ENCODE results near the gene ANKS1B. TPM values are rescaled to one million over a fixed set of nuclear protein-coding genes. Genes with fewer than 3 reads are reported as not detected.

ANKS1B gene
- total and polyA plus RNA-seq, 2 of the 4 experiments (the other 2 are of a cell fraction) = 0.17 to 0.18 TPM

GRCh38 chr12:99648183-99648582 lies 336.6 kb downstream of the ANKS1B start:
- no peak overlapping the region for H3K14ac ChIP-seq (replicated peaks; ENCODE audit: low read depth, low read length)
- H2BK120ac ChIP-seq (ENCODE audit: low read depth, low read length) = no peak overlapping the region
- no peak overlapping the region for H2AK5ac ChIP-seq (ENCODE audit: low read depth, low read length)
- dilution Hi-C loops (cut with HindIII; ENCODE audit: low sequenced_read_pairs, unreplicated experiment) (no loop called here), intact Hi-C loops (cut with micrococcal nuclease) (no loop called here), in situ Hi-C loops (cut with MboI; ENCODE audit: low sequenced_read_pairs) (no loop called here)
- H3K27me3 ChIP-seq (ENCODE audit: control insufficient read depth, insufficient read depth, low read length) = no peaks in the 10 kb centered on the region
- no peak overlapping the region for H3K23ac ChIP-seq (ENCODE audit: low read depth, low read length)
- no peak overlapping the region for H2BK20ac ChIP-seq (ENCODE audit: low read depth, low read length)
- H2BK15ac ChIP-seq (ENCODE audit: low read depth, low read length) = no peak overlapping the region
- no peaks in the 10 kb centered on the region for H3K4me1 ChIP-seq (ENCODE audit: control insufficient read depth, insufficient read depth, low read length)
- no peaks in the 10 kb centered on the region for H3K9me1 ChIP-seq (ENCODE audit: insufficient read depth, low read length)
- ChIA-PET POLR2A (ENCODE audit: unreplicated experiment) (no interaction called here), CTCF (no interaction called here)
- DNase-seq (no peak), ATAC-seq (ENCODE audit: low read depth) (no peak)
- WGBS, 2 experiments (ENCODE audit: extremely low coverage in 2 of 2, insufficient read length in 1 of 2) = 76% methylated on average over 8 of the region's 14 CpGs; no CpG with 5 or more reads in 1 of the 2 experiments
- H4K20me1 ChIP-seq (ENCODE audit: insufficient read depth, low read length) = no peaks in the 10 kb centered on the region
- H2AFZ ChIP-seq (replicated peaks; ENCODE audit: low read length, poor library complexity) = no peak overlapping the region
- no peak overlapping the region for H4K91ac ChIP-seq (ENCODE audit: insufficient read depth, low read depth, low read length)
- no peak overlapping the region for H2BK5ac ChIP-seq (ENCODE audit: low read depth, low read length, poor library complexity, severe bottlenecking)
- H3K18ac ChIP-seq (ENCODE audit: low read depth, low read length) = no peak overlapping the region
- H3K56ac ChIP-seq (ENCODE audit: extremely low read depth, insufficient read depth, low read length) = no peak overlapping the region
- H3K9ac ChIP-seq (ENCODE audit: low read depth, low read length) = no peak overlapping the region
- H3K79me1 ChIP-seq (ENCODE audit: low read depth in 1 of 2, low read length in 2 of 2) = no peaks in the 10 kb centered on the region
- TF ChIP-seq ELK1 (IDR thresholded peaks at IDR 0.05; ENCODE audit: borderline replicate concordance, low read depth, low read length) = no peak
- TF ChIP-seq POLR2A (IDR thresholded peaks at IDR 0.05; ENCODE audit: low read depth, low read length) = no peak
- no peak for TF ChIP-seq SMC3 (IDR thresholded peaks at IDR 0.05; ENCODE audit: low read depth, low read length)
- TF ChIP-seq CEBPB (IDR thresholded peaks at IDR 0.05; ENCODE audit: low read depth, low read length) = no peak
- no peak overlapping the region for H4K8ac ChIP-seq (ENCODE audit: low read depth in 2 of 2, low read length in 2 of 2)
- no TSS peak for BruUV-seq (replicated peaks)
- no peak overlapping the region for H3K27ac ChIP-seq (ENCODE audit: insufficient read depth, low read length)
- no peak overlapping the region for H3K4ac ChIP-seq (ENCODE audit: low read depth, low read length)
- H3K9me3 ChIP-seq (ENCODE audit: control insufficient read depth, insufficient read depth, low read length) = 0 out of 2 replicates have a peak, but pooled peaks cover 4% of the 10 kb centered on the region
- no peaks in the 10 kb centered on the region for H3K36me3 ChIP-seq (ENCODE audit: control insufficient read depth, insufficient read depth, low read length)
- no peak overlapping the region for H2AK9ac ChIP-seq (replicated peaks; ENCODE audit: low read depth, low read length, poor library complexity)
- no peak overlapping the region for H3K4me2 ChIP-seq (ENCODE audit: low read depth, low read length)
- no peak overlapping the region for H4K5ac ChIP-seq (ENCODE audit: low read depth, low read length)
- H3K4me3 ChIP-seq (ENCODE audit: insufficient read depth, low read depth, low read length) = no peak overlapping the region

Measured in IMR-90 (cell line).